ENCODE measurements around the gene POGLUT2. TPM values are rescaled to one million over a fixed set of nuclear protein-coding genes. Genes with fewer than 3 reads are reported as not detected.

POGLUT2 gene
- total and polyA plus RNA-seq, 2 donors (not counting 3 experiments of a cell fraction or from before 2014, with no cell fraction given), result 17.9 to 22.5 TPM

GRCh38 chr13:102807699-102808098, 8.9 kb upstream of the POGLUT2 start:
- peaks cover 18% of the 10 kb centered on the region for H3K79me2 ChIP-seq (ENCODE audit: control insufficient read depth, insufficient read depth, low read length)
- no peak for FAIRE-seq
- H3K9ac ChIP-seq (replicated peaks; ENCODE audit: extremely low read depth, insufficient read depth, low read length), result no peak overlapping the region
- no peak overlapping the region for H2AFZ ChIP-seq (ENCODE audit: low read depth, low read length)
- no peaks in the 10 kb centered on the region for H4K20me1 ChIP-seq (replicated peaks; ENCODE audit: control insufficient read depth, extremely low read depth, insufficient read depth, low read length)
- no peaks in the 10 kb centered on the region for H3K9me1 ChIP-seq (replicated peaks; ENCODE audit: control insufficient read depth, extremely low read depth, insufficient read depth, low read length)
- no peak overlapping the region for H3K27ac ChIP-seq (ENCODE audit: insufficient read depth, low read depth, low read length)
- no peak overlapping the region for H3K4me2 ChIP-seq (ENCODE audit: insufficient read depth, low read length)
- H3K9me3 ChIP-seq (replicated peaks; ENCODE audit: control insufficient read depth, insufficient read depth, low read length), result no peaks in the 10 kb centered on the region
- ChIA-PET POLR2A (no interaction called here), CTCF (interaction anchor here (1.0 to 1.5 kb wide), 2 partner anchors 18 to 251 kb away, joined by 3 to 5 read pairs; no protein-coding TSS in a partner anchor)
- no peaks in the 10 kb centered on the region for H3K36me3 ChIP-seq (ENCODE audit: control insufficient read depth in 2 of 2, extremely low read depth in 1 of 2, insufficient read depth in 2 of 2, low read length in 2 of 2)
- no peak for DNase-seq (ENCODE audit: low read depth, low spot score)
- BruUV-seq (replicated peaks), result no TSS peak
- no peak for TF ChIP-seq FOS (IDR thresholded peaks at IDR 0.05; ENCODE audit: borderline replicate concordance, insufficient read depth, low read length)
- TF ChIP-seq MAX (IDR thresholded peaks at IDR 0.05; ENCODE audit: insufficient read depth, insufficient read length), result no peak
- TF ChIP-seq CTCF (IDR thresholded peaks at IDR 0.05; ENCODE audit: extremely low read depth in 1 of 2, insufficient read depth in 1 of 2, low read depth in 1 of 2, low read length in 2 of 2), result no peak
- TF ChIP-seq MYC (IDR thresholded peaks at IDR 0.05; ENCODE audit: low read depth, low read length), result no peak
- no peak for TF ChIP-seq POLR2A (IDR thresholded peaks at IDR 0.05; ENCODE audit: low read depth, low read length)
- no peak for TF ChIP-seq POLR2AphosphoS5 (IDR thresholded peaks at IDR 0.05; ENCODE audit: insufficient read depth, low read depth, low read length)
- no peak for TF ChIP-seq EZH2 (IDR thresholded peaks at IDR 0.05; ENCODE audit: borderline replicate concordance, low read depth, low read length, severe bottlenecking)
- no peak for TF ChIP-seq GATA2 (IDR thresholded peaks at IDR 0.05; ENCODE audit: insufficient read depth, insufficient read length, low read depth, low read length)
- TF ChIP-seq JUN (IDR thresholded peaks at IDR 0.05; ENCODE audit: borderline replicate concordance, insufficient read depth, insufficient read length, low read depth), result no peak
- intact Hi-C loops (cut with micrococcal nuclease), result no loop called here
- dilution Hi-C loops (cut with MboI; ENCODE audit: extremely low pct_ligation_motif_present, low sequenced_read_pairs), result no loop called here
- no peak overlapping the region for H3K4me3 ChIP-seq (replicated peaks in 1 of 3; ENCODE audit: insufficient read depth in 1 of 3, low read depth in 1 of 3, low read length in 3 of 3)
- no peaks in the 10 kb centered on the region for H3K27me3 ChIP-seq (ENCODE audit: control insufficient read depth in 2 of 2, insufficient read depth in 2 of 2, low read length in 2 of 2)
- H3K4me1 ChIP-seq (ENCODE audit: control insufficient read depth, extremely low read depth, insufficient read depth, low read length), result peaks cover 1% of the 10 kb centered on the region
